Stimulated activated naive B cell treated with anti-CD40 and anti-IgM and Interleukin-4, amounts not matched to agents 10 μg/mL and 1 μg/mL and 100 μg/mL, for 72 hours (primary cell): ENCODE data around the gene TNFRSF13B.
A peak's percentile ranks its signal among the peaks of the same experiment; 100 is the strongest.
"Not testable (repeated sequence)": the region's sequence is repeated elsewhere in the genome, so short reads cannot be mapped to it uniquely, and the experiment has no call there.

ENCODE experiments used
- ATAC-seq, 2 donors: fragments of 150-1000 bp; cut with Tn5 transposase; replicated peaks; 2 replicates each; pipeline ENCODE4 v1.10.0; 2021; ENCODE audit warnings: moderate library complexity in 1 of 2
- DNase-seq: peaks from one replicate; pipeline ENCODE4 v3.0.0; 2021
- H3K27ac Mint-ChIP-seq: one replicate; pipeline ENCODE4 v1.8.0; 2022; ENCODE audit warnings: mild to moderate bottlenecking, mixed read lengths
- H3K27me3 Mint-ChIP-seq, 2 donors: one replicate each; pipeline ENCODE4 v1.8.0; 2022; ENCODE audit warnings: mixed read lengths in 2 of 2
- H3K36me3 Mint-ChIP-seq, 2 donors: one replicate each; pipeline ENCODE4 v1.8.0; 2022; ENCODE audit warnings: mixed read lengths in 2 of 2, mild to moderate bottlenecking in 1 of 2
- H3K4me1 Mint-ChIP-seq, 2 donors: one replicate each; pipeline ENCODE4 v1.8.0; 2022; ENCODE audit warnings: mixed read lengths in 2 of 2, mild to moderate bottlenecking in 1 of 2
- H3K4me3 Mint-ChIP-seq, 2 donors: one replicate each; pipeline ENCODE4 v1.8.0; 2022; ENCODE audit warnings: mild to moderate bottlenecking in 2 of 2, mixed read lengths in 2 of 2, moderate library complexity in 1 of 2
- H3K9me3 Mint-ChIP-seq, 2 donors: one replicate each; pipeline ENCODE4 v1.8.0; 2022; ENCODE audit warnings: mixed read lengths in 2 of 2, mild to moderate bottlenecking in 1 of 2

Gene TNFRSF13B

DNA sequence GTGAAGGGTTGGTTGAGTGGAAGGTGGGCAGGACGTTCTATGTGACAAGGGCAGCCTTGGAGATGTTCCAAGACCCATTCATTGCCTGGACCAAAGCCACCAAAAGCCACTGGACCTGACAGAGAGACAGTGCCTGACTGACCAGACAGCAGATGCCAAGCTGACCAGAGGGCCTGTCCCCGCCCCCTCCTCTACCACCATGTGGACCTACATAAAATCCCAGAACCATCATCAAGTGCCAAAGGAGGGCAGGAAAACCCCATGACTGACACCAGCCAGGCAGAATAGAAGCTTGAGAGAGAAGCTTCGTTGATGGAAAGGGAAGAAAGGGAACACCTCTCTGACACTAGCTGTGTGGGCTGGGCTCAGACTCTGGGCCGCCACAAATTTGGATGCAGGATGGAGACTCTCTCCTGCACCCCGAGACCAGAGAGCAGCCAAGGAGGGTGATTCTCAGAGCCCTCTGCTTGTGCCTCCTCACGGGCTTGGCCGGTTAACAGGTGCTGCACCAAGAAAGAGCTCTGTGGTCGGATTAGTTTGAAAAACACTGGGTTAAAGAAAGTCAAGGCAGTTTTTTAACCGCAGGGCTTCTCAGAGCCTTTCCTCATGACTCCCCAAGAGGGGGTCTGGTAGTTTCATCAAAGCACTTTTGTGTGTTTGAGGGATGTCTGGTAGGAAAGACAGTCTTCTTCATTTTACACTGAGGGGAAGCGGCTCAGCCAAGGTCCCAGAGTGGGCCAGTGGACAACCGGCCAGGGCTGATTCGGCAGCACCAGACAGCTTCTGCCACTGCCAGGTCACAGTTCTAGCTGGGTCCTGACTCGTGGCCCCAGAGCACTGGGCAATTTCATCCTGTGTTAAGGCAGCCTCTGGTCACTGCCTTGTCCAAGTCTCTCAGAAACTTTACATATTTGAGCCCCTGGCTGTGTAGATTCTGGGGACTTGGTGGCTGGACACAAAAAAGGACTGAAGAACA is 1.7 kb downstream of the TNFRSF13B start:
- Mint-ChIP-seq H3K27me3 (no peaks in the 10 kb centered on the region), H3K4me3 (peak overlapping the region; percentile 80 to 84), H3K27ac (peak overlapping the region; percentile 94), H3K36me3 (peaks cover 3 to 14% of the 10 kb centered on the region in 2 donors), H3K9me3 (no peaks in the 10 kb centered on the region), H3K4me1 (peaks cover 53 to 84% of the 10 kb centered on the region in 2 donors)
- DNase-seq (no peak), ATAC-seq (peak; percentile 13 to 19)

GRCh38 chr17:16968786-16969185 is 3.1 kb downstream of the TNFRSF13B start:
- no peak for DNase-seq
- Mint-ChIP-seq H3K27me3 (peaks cover 0 to 2% of the 10 kb centered on the region in 2 donors), H3K27ac (peak overlapping the region; percentile 33), H3K4me1 (peaks cover 52 to 83% of the 10 kb centered on the region in 2 donors), H3K9me3 (peaks cover 0 to 3% of the 10 kb centered on the region in 2 donors), H3K4me3 (peak overlapping the region; percentile 80 to 84), H3K36me3 (peaks cover 7 to 22% of the 10 kb centered on the region in 2 donors)
- no peak for ATAC-seq

- Mint-ChIP-seq H3K4me3 (no peak overlapping the region), H3K4me1 (peaks cover 42 to 71% of the 10 kb centered on the region in 2 donors), H3K27ac (peak overlapping the region; percentile 62), H3K9me3 (peaks cover 7 to 20% of the 10 kb centered on the region in 2 donors), H3K27me3 (peaks cover 0 to 4% of the 10 kb centered on the region in 2 donors), H3K36me3 (peaks cover 39 to 57% of the 10 kb centered on the region in 2 donors)
- DNase-seq (no peak), ATAC-seq (peak; percentile 24 to 29)
These were observed 9.1 kb downstream of the TNFRSF13B start for GRCh38 chr17:16962804-16963203.

DNA sequence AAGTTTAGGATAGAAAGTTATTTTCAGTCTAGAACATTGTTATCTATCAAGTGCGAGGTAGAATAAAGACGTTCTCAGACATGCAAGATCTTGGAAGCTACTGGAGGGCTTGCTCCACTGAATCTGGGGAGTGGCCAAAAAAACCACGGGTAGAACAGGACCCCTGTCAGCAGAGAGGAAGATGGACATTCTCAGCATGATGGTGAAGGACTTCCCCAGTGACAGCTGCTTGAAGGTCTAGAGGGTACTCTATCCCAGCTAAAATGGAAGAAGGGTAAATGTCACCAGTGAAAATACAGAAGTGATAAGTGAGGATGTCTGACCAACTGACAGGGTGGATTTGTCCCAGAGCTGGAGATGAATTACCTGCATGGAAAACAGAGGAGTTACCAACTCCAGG is 10.1 kb downstream of the TNFRSF13B start:
- H3K4me1 Mint-ChIP-seq: peaks cover 44 to 72% of the 10 kb centered on the region in 2 donors
- DNase-seq (no peak), ATAC-seq (peak; percentile 52 to 57)
- H3K9me3 Mint-ChIP-seq: peaks cover 7 to 20% of the 10 kb centered on the region in 2 donors
- peaks cover 0 to 4% of the 10 kb centered on the region in 2 donors for H3K27me3 Mint-ChIP-seq
- H3K27ac Mint-ChIP-seq: peak overlapping the region; percentile 2
- peaks cover 39 to 63% of the 10 kb centered on the region in 2 donors for H3K36me3 Mint-ChIP-seq
- no peak overlapping the region for H3K4me3 Mint-ChIP-seq

DNA sequence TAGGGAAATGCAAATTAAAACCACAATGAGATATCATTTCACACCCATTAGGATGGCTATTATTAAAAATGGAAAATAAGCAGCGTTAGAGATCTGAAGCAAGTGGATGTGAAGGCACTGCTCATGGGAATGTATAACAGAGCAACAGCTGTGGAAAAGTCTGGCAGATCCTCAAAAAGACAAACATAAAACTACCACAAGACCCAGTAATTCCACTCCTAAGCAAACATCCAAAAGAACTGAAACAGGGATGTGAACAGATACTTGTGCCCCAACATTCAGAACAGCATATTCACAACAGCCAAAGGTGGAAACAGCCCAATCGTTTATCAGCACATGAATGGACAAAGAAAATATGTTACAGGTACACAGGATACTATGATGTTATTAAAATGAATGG is 10.9 kb downstream of the TNFRSF13B start:
- Mint-ChIP-seq H3K27ac (peak overlapping the region; percentile 49), H3K36me3 (peaks cover 43 to 67% of the 10 kb centered on the region in 2 donors), H3K9me3 (peaks cover 9 to 26% of the 10 kb centered on the region in 2 donors), H3K4me1 (peaks cover 46 to 76% of the 10 kb centered on the region in 2 donors)
- ATAC-seq, DNase-seq, H3K27me3 Mint-ChIP-seq, H3K4me3 Mint-ChIP-seq: not testable (repeated sequence)

DNA sequence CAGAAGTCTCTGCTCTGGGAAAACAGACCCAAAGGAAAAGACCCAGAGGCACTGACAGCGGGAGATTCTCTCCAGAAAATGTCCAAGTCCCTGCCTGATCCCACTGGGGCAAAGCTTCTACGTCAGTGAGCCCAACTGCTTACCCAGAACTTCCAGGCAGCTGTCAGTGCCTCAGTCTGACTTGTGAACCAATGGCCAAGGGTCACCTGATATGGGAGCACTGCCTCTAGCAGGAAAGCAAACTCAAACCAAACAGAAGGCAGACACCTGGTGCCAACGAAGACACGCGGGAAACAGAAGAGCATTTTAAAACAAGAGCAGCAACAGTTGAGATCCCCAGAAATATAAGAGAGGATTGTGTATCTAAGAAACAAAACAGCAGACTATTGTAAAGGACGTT is 16.9 kb downstream of the TNFRSF13B start:
- Mint-ChIP-seq H3K4me3 (peak overlapping the region in 1 of 2 donors; percentile 17), H3K4me1 (peaks cover 41 to 55% of the 10 kb centered on the region in 2 donors), H3K36me3 (peaks cover 45 to 68% of the 10 kb centered on the region in 2 donors), H3K27ac (peak overlapping the region; percentile 79), H3K9me3 (peaks cover 11% of the 10 kb centered on the region in 2 donors)
- not testable (repeated sequence) for H3K27me3 Mint-ChIP-seq, DNase-seq, ATAC-seq

GRCh38 chr17:16954521-16954920 is 17.4 kb downstream of the TNFRSF13B start:
- Mint-ChIP-seq H3K36me3 (peaks cover 40 to 63% of the 10 kb centered on the region in 2 donors), H3K9me3 (peaks cover 6 to 9% of the 10 kb centered on the region in 2 donors), H3K27ac (peak overlapping the region; percentile 63), H3K4me1 (peaks cover 39 to 51% of the 10 kb centered on the region in 2 donors), H3K27me3 (no peaks in the 10 kb centered on the region), H3K4me3 (no peak overlapping the region)
- ATAC-seq (peak in 1 of 2 donors; percentile 33), DNase-seq (no peak)

DNA sequence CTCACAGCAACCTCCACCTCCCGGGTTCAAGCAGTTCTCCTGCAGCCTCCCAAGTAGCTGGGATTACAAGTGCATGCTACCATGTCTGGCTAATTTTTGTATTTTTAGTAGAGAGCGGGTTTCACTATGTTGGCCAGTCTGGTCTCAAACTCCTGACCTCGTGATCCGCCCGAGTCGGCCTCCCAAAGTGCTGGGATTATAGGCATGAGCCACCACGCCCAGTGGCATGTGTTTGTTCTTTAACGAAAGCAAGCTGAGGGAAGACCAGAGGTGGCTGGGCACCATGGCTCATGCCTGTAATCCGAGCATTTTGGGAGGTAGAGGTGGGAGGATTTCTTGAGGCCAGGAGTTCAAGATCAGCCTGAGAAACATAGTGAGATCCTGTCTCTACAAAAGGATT is 18.1 kb downstream of the TNFRSF13B start:
- Mint-ChIP-seq H3K27me3 (no peaks in the 10 kb centered on the region), H3K4me1 (peaks cover 35 to 44% of the 10 kb centered on the region in 2 donors), H3K4me3 (no peak overlapping the region), H3K27ac (no peak overlapping the region), H3K9me3 (peaks cover 8 to 10% of the 10 kb centered on the region in 2 donors), H3K36me3 (peaks cover 41 to 65% of the 10 kb centered on the region in 2 donors)
- no peak for DNase-seq
- no peak for ATAC-seq

DNA sequence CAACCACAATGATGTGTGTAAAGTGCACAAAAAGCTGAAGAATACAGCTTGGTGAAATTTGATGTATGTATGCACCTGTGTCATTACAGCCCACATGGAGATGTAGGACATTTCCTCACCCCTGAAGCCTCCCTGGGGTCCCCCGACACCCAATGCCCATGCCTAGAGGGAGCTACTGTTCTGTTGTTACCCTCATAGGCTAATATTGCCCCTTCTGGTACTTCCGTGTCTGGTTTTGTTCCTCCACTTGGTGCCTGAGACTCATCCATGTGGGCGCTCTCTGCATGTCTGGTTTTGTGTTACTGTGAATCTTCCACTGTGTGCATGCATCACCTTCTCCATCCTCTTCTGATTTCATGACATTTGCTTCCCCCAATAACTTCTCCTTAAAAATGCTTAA is 18.6 kb downstream of the TNFRSF13B start:
- peak in 1 of 2 donors; percentile 25 for ATAC-seq
- Mint-ChIP-seq H3K4me1 (peaks cover 38 to 44% of the 10 kb centered on the region in 2 donors), H3K27ac (no peak overlapping the region)

DNA sequence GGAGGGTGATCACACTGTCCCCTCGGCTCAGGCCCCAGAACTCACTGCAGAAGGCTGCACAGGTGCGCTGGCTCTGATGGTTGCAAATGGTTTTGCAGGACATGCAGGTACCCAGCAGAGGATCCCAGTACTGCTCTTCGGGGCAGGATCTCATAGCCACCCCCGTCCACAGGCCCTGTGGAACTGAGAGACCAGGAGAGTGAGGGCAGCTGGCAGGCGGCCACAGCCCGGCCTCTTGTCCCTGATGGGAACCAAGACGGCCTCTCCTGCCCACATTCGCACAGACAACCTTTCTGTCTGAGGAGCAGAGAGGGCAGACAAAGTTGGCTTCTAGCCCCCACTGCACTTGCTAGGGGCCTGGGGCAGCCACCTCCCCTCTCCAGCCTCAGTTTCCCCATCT is 19.5 kb downstream of the TNFRSF13B start:
- no peak overlapping the region for H3K27ac Mint-ChIP-seq
- H3K4me3 Mint-ChIP-seq: no peak overlapping the region
- ATAC-seq (no peak), DNase-seq (no peak)
- peaks cover 45 to 48% of the 10 kb centered on the region in 2 donors for H3K4me1 Mint-ChIP-seq
- peaks cover 52 to 79% of the 10 kb centered on the region in 2 donors for H3K36me3 Mint-ChIP-seq
- no peaks in the 10 kb centered on the region for H3K27me3 Mint-ChIP-seq
- H3K9me3 Mint-ChIP-seq: peaks cover 12 to 14% of the 10 kb centered on the region in 2 donors

More for the DNA sequence above, 18.6 kb downstream of the TNFRSF13B start:
- H3K36me3 Mint-ChIP-seq: peaks cover 44 to 70% of the 10 kb centered on the region in 2 donors
- H3K27me3 Mint-ChIP-seq: no peaks in the 10 kb centered on the region
- DNase-seq: no peak
- no peak overlapping the region for H3K4me3 Mint-ChIP-seq
- H3K9me3 Mint-ChIP-seq: peaks cover 12 to 14% of the 10 kb centered on the region in 2 donors

DNA sequence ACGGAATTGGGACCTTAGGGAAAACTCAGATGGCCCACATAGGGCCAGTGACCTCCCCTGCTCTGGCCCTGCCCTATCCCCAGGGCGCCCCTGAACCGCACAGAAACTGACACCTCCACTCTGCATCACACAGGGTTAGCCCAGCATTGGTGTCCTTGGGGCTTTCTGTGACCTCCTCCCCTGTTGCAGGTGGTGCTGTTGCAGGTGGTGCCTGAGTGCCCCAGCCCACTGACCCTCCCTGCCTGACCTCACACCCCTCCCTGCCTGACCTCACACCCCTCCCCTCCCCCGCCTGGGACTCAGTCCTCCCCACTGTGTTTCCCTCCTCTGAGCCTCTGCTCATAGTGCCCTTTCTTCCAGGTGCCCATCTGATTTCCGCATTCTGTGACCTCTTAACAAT is 21.4 kb downstream of the TNFRSF13B start:
- H3K27ac Mint-ChIP-seq: no peak overlapping the region
- DNase-seq: no peak
- no peaks in the 10 kb centered on the region for H3K27me3 Mint-ChIP-seq

GRCh38 chr17:16948587-16949376 is 23.1 kb downstream of the TNFRSF13B start:
- H3K9me3 Mint-ChIP-seq: peaks cover 6 to 8% of the 10 kb centered on the region in 2 donors
- peak overlapping the region; percentile 69 for H3K27ac Mint-ChIP-seq
- peak overlapping the region in 1 of 2 donors; percentile 33 for H3K4me3 Mint-ChIP-seq
- no peaks in the 10 kb centered on the region for H3K27me3 Mint-ChIP-seq
- DNase-seq (no peak), ATAC-seq (no peak)
- H3K4me1 Mint-ChIP-seq: peaks cover 42 to 50% of the 10 kb centered on the region in 2 donors
- peaks cover 45 to 75% of the 10 kb centered on the region in 2 donors for H3K36me3 Mint-ChIP-seq

More for the DNA sequence above, 21.4 kb downstream of the TNFRSF13B start:
- Mint-ChIP-seq H3K4me1 (peaks cover 47 to 52% of the 10 kb centered on the region in 2 donors), H3K4me3 (no peak overlapping the region), H3K9me3 (peaks cover 8% of the 10 kb centered on the region in 2 donors), H3K36me3 (peaks cover 52 to 78% of the 10 kb centered on the region in 2 donors)
- no peak for ATAC-seq

GRCh38 chr17:16947470-16947869 is 24.4 kb downstream of the TNFRSF13B start:
- no peak for DNase-seq
- Mint-ChIP-seq H3K4me1 (peaks cover 39 to 50% of the 10 kb centered on the region in 2 donors), H3K4me3 (peak overlapping the region in 1 of 2 donors; percentile 43), H3K36me3 (peaks cover 46 to 81% of the 10 kb centered on the region in 2 donors), H3K27ac (peak overlapping the region; percentile 65), H3K27me3 (no peaks in the 10 kb centered on the region), H3K9me3 (peaks cover 6 to 8% of the 10 kb centered on the region in 2 donors)
- ATAC-seq: peak; percentile 69 to 76
